Measurements from ENCODE around the gene YLPM1. TPM values are rescaled to one million over a fixed set of nuclear protein-coding genes. Genes with fewer than 3 reads are reported as not detected.
A peak's percentile ranks its signal among the peaks of the same experiment; 100 is the strongest.

The YLPM1 gene
- total RNA-seq: 70.4 and 73.7 TPM in 2 replicates

GRCh38 chr14:74762917-74763802 lies at the start of gene YLPM1:
Gene YLPM1, plus strand, starts transcription at chr14:74763316. Its CDS starts 174 bp downstream, at chr14:74763490.
- Mint-ChIP-seq H3K9me3 (no peaks in the 10 kb centered on the region), H3K4me1 (ENCODE audit: low read depth) (peaks cover 43% of the 10 kb centered on the region), H3K27me3 (ENCODE audit: insufficient read depth) (peaks cover 1% of the 10 kb centered on the region), H3K27ac (peak within 1 kb of the TSS; percentile 97), H3K4me3 (peak within 1 kb of the TSS; percentile 98), H3K36me3 (ENCODE audit: low read depth) (peaks cover 17% of the 10 kb centered on the region)
- intact Hi-C loops (cut with micrococcal nuclease): loop anchor here (1.0 to 10.0 kb wide), 13 partner anchors 30 to 1224 kb away; partner anchors contain the start of genes ALDH6A1, AREL1, DLST and EIF2B2
- DNase-seq (ENCODE audit: low spot score): peak; percentile 92

DNA sequence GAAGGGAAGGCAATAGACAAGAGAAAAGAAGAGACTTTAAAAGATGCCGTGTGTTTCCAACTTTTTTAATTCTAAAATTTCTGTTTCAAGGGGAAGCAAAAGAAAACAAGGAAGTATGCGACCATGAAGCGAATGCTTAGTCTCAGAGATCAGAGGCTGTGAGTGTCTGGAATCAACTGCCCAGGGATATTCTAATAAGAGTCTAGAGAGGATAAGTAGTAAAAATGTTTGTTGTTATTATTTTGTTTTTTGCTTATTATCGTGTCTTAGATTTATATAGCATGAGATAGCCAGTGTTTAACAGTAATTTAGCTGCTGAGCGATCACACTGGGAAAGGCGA lies 49.8 kb upstream of the YLPM1 start:
- H3K27me3 Mint-ChIP-seq (ENCODE audit: insufficient read depth): no peaks in the 10 kb centered on the region
- peak overlapping the region; percentile 95 for H3K4me3 Mint-ChIP-seq
- H3K4me1 Mint-ChIP-seq (ENCODE audit: low read depth): peaks cover 49% of the 10 kb centered on the region
- DNase-seq (ENCODE audit: low spot score): no peak
- peaks cover 24% of the 10 kb centered on the region for H3K36me3 Mint-ChIP-seq (ENCODE audit: low read depth)
- H3K9me3 Mint-ChIP-seq: no peaks in the 10 kb centered on the region
- H3K27ac Mint-ChIP-seq: peak overlapping the region; percentile 95
- intact Hi-C loops (cut with micrococcal nuclease): loop anchor here (1.0 to 10.0 kb wide), 8 partner anchors 50 to 947 kb away; partner anchors contain the start of genes ACYP1, DLST, ERG28 and ISCA2

GRCh38 chr14:74720526-74720925 lies 42.6 kb upstream of the YLPM1 start:
- Mint-ChIP-seq H3K4me3 (no peak overlapping the region), H3K9me3 (no peaks in the 10 kb centered on the region), H3K27me3 (ENCODE audit: insufficient read depth) (no peaks in the 10 kb centered on the region), H3K27ac (no peak overlapping the region), H3K36me3 (ENCODE audit: low read depth) (peaks cover 24% of the 10 kb centered on the region), H3K4me1 (ENCODE audit: low read depth) (peaks cover 4% of the 10 kb centered on the region)
- intact Hi-C loops (cut with micrococcal nuclease): no loop called here
- no peak for DNase-seq (ENCODE audit: low spot score)

- DNase-seq (ENCODE audit: low spot score): no peak
- intact Hi-C loops (cut with micrococcal nuclease): no loop called here
- Mint-ChIP-seq H3K36me3 (ENCODE audit: low read depth) (peaks cover 18% of the 10 kb centered on the region), H3K27me3 (ENCODE audit: insufficient read depth) (no peaks in the 10 kb centered on the region), H3K9me3 (no peaks in the 10 kb centered on the region), H3K4me1 (ENCODE audit: low read depth) (no peaks in the 10 kb centered on the region), H3K4me3 (no peak overlapping the region), H3K27ac (no peak overlapping the region)
Measured at GRCh38 chr14:74723134-74723533, 40.0 kb upstream of the YLPM1 start.

DNA sequence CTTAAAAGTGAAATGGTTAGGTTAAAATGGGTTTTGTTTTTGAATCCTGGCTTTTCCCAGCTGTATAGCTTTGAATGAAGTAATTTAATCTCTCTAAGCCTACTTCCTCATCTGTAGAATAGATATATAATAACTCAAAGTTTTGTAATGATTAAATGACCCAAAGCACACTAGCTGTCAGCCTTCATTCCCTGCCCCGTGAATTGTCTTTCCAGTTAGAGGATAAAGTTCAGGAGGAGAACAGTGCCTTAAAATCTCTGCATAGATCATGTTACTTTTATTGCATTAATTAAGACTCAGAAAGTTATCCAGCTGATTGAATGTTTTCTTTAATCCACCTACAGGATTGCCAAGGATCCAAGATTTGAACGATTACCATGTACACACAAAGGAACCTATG lies 30.7 kb upstream of the YLPM1 start:
- Mint-ChIP-seq H3K9me3 (no peaks in the 10 kb centered on the region), H3K36me3 (ENCODE audit: low read depth) (peaks cover 31% of the 10 kb centered on the region), H3K4me1 (ENCODE audit: low read depth) (no peaks in the 10 kb centered on the region), H3K27ac (no peak overlapping the region), H3K27me3 (ENCODE audit: insufficient read depth) (no peaks in the 10 kb centered on the region), H3K4me3 (no peak overlapping the region)
- DNase-seq (ENCODE audit: low spot score): no peak
- intact Hi-C loops (cut with micrococcal nuclease): no loop called here

DNA sequence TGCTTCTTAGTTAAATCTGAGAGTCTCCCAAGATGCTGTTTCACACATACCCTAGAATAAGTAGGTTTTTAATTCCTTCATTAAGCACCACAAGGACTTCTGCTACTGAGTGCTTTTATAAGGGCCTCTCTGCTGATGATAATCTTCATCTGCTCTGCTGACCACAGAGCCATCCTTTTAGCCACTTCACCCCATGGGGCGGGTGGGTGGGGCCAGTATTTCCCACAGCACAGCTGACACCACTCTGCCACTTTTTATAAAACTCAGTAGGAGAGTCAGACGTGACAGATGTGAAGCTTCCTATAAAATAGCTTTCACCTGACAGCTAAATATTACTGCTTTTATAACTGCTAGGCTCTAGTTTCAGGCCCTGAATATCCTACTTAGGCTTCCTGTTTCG lies 29.9 kb upstream of the YLPM1 start:
- Mint-ChIP-seq H3K4me1 (ENCODE audit: low read depth) (no peaks in the 10 kb centered on the region), H3K36me3 (ENCODE audit: low read depth) (peaks cover 27% of the 10 kb centered on the region), H3K27ac (no peak overlapping the region), H3K9me3 (no peaks in the 10 kb centered on the region), H3K27me3 (ENCODE audit: insufficient read depth) (no peaks in the 10 kb centered on the region), H3K4me3 (no peak overlapping the region)
- intact Hi-C loops (cut with micrococcal nuclease): no loop called here
- DNase-seq (ENCODE audit: low spot score): no peak

DNA sequence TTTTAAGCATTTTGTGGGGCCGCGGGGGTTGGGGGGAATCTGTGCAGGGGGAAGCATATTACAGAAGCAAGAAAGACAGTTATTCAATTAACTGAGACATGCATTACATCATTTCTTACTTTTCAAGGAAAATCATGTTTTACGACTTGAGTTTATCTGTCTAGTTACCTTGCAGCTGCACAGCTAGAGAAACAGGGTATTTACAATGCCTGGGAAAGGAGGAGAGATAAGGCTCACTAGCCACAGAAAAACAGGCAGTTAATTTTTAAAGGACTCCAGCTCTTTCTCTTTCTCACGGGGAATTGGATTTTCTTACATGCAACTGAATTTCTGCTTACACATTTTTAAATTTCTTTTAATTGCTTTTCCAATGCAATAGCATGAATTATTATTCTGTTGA lies 28.0 kb upstream of the YLPM1 start:
- DNase-seq (ENCODE audit: low spot score): no peak
- H3K36me3 Mint-ChIP-seq (ENCODE audit: low read depth): peaks cover 32% of the 10 kb centered on the region

DNA sequence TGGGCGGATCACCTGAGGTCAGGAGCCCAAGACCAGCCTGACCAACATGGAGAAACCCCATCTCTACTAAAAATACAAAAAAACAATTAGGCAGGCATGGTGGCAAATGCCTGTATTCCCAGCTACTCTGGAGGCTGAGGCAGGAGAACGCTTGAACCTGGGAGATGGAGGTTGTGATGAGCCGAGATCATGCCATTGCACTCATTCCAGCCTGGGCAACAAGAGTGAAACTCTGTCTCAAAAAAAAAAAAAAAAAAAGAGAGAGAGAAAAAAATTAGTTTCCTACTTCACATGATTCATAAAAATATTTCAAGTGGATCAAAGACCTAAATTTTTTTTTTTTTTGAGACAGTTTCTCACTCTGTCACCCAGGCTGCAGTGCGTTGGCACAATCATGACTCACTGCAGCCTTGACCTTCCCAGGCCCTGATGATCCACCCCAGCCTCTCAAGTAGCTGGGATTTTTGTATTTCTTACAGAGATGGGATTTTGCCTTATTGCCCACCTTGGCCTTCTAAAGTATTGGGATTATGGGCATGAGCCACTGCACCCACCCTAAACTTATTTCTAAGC lies 25.3 kb upstream of the YLPM1 start:
- H3K4me3 Mint-ChIP-seq: no peak overlapping the region
- intact Hi-C loops (cut with micrococcal nuclease): no loop called here
- DNase-seq (ENCODE audit: low spot score): no peak
- H3K27me3 Mint-ChIP-seq (ENCODE audit: insufficient read depth): no peaks in the 10 kb centered on the region
- H3K27ac Mint-ChIP-seq: no peak overlapping the region
- H3K4me1 Mint-ChIP-seq (ENCODE audit: low read depth): no peaks in the 10 kb centered on the region
- no peaks in the 10 kb centered on the region for H3K9me3 Mint-ChIP-seq
- peaks cover 27% of the 10 kb centered on the region for H3K36me3 Mint-ChIP-seq (ENCODE audit: low read depth)

More for the DNA sequence above, 28.0 kb upstream of the YLPM1 start:
- Mint-ChIP-seq H3K9me3 (no peaks in the 10 kb centered on the region), H3K4me3 (no peak overlapping the region), H3K27ac (no peak overlapping the region), H3K27me3 (ENCODE audit: insufficient read depth) (no peaks in the 10 kb centered on the region), H3K4me1 (ENCODE audit: low read depth) (no peaks in the 10 kb centered on the region)
- intact Hi-C loops (cut with micrococcal nuclease): no loop called here

- Mint-ChIP-seq H3K4me3 (no peak overlapping the region), H3K4me1 (ENCODE audit: low read depth) (no peaks in the 10 kb centered on the region), H3K27ac (no peak overlapping the region), H3K27me3 (ENCODE audit: insufficient read depth) (no peaks in the 10 kb centered on the region), H3K36me3 (ENCODE audit: low read depth) (peaks cover 22% of the 10 kb centered on the region), H3K9me3 (no peaks in the 10 kb centered on the region)
- intact Hi-C loops (cut with micrococcal nuclease): no loop called here
- DNase-seq (ENCODE audit: low spot score): no peak
Measured at GRCh38 chr14:74739293-74740030, 23.7 kb upstream of the YLPM1 start.

GRCh38 chr14:74747237-74747636 lies 15.9 kb upstream of the YLPM1 start:
- Mint-ChIP-seq H3K9me3 (peaks cover 5% of the 10 kb centered on the region), H3K27ac (no peak overlapping the region), H3K4me1 (ENCODE audit: low read depth) (no peaks in the 10 kb centered on the region), H3K4me3 (no peak overlapping the region), H3K36me3 (ENCODE audit: low read depth) (peaks cover 2% of the 10 kb centered on the region), H3K27me3 (ENCODE audit: insufficient read depth) (no peaks in the 10 kb centered on the region)
- DNase-seq (ENCODE audit: low spot score): no peak
- intact Hi-C loops (cut with micrococcal nuclease): no loop called here

DNA sequence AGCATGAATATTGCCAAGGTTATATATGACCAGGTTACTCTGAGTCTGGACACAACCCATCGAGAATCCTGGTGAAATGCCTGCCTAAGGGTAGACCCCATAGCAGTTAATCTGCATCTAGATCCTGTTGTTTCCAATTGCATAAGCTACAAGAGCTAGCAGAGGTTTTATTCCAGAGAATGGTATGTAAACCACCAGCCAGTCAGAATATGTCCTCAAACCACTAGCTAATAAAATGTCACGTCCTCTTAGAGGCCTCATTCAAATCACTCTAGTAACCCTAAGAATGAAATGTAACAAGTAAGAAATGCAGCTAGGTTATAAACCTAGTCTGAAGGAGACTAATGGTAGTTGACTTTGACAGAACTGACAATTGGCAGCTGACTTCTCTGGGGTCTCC lies 9.0 kb upstream of the YLPM1 start:
- Mint-ChIP-seq H3K36me3 (ENCODE audit: low read depth) (peaks cover 2% of the 10 kb centered on the region), H3K27ac (no peak overlapping the region), H3K27me3 (ENCODE audit: insufficient read depth) (no peaks in the 10 kb centered on the region), H3K4me3 (no peak overlapping the region), H3K9me3 (peaks cover 16% of the 10 kb centered on the region), H3K4me1 (ENCODE audit: low read depth) (no peaks in the 10 kb centered on the region)
- DNase-seq (ENCODE audit: low spot score): no peak
- intact Hi-C loops (cut with micrococcal nuclease): no loop called here

GRCh38 chr14:74754899-74755298 lies 8.2 kb upstream of the YLPM1 start:
- Mint-ChIP-seq H3K9me3 (peaks cover 16% of the 10 kb centered on the region), H3K4me1 (ENCODE audit: low read depth) (no peaks in the 10 kb centered on the region), H3K27me3 (ENCODE audit: insufficient read depth) (no peaks in the 10 kb centered on the region), H3K27ac (no peak overlapping the region), H3K4me3 (no peak overlapping the region), H3K36me3 (ENCODE audit: low read depth) (peaks cover 2% of the 10 kb centered on the region)
- intact Hi-C loops (cut with micrococcal nuclease): no loop called here
- DNase-seq (ENCODE audit: low spot score): no peak

- Mint-ChIP-seq H3K27me3 (ENCODE audit: insufficient read depth) (peaks cover 1% of the 10 kb centered on the region), H3K27ac (no peak overlapping the region), H3K4me1 (ENCODE audit: low read depth) (no peaks in the 10 kb centered on the region), H3K4me3 (no peak overlapping the region), H3K9me3 (peaks cover 16% of the 10 kb centered on the region), H3K36me3 (ENCODE audit: low read depth) (peaks cover 2% of the 10 kb centered on the region)
- no peak for DNase-seq (ENCODE audit: low spot score)
- intact Hi-C loops (cut with micrococcal nuclease): no loop called here
Measured at GRCh38 chr14:74756326-74756725, 6.8 kb upstream of the YLPM1 start.
